Right lobe of liver (tissue), 6 donors: ENCODE results near the gene TMEM203. TPM values are rescaled to one million over a fixed set of nuclear protein-coding genes. Genes with fewer than 3 reads are reported as not detected.

ENCODE experiments used
- ATAC-seq, 4 donors: fragments of 200-7000 bp; cut with Tn5 transposase; one replicate each; pipeline ENCODE4 v1.9.1; 2020; ENCODE audit warnings: mild to moderate bottlenecking in 4 of 4, moderate library complexity in 4 of 4
- DNase-seq, 3 donors: peaks; one replicate each; pipeline ENCODE4 v3.0.0-alpha.2; 2020
- H3K27ac ChIP-seq, 3 donors: fragments of 200-600 bp; one replicate each; pipeline ENCODE4 v1.8.0; 2022
- H3K27me3 ChIP-seq, 2 donors: fragments of 200-600 bp; one replicate each; pipeline ENCODE4 v1.8.0; 2022
- H3K36me3 ChIP-seq, 4 donors: fragments of 200-600 bp; sonication (generic) in 1 of 4; one replicate each; pipeline versions ENCODE4 v1.5.1 to v1.8.0; 2017 to 2022; ENCODE audit warnings: control low read depth in 1 of 4
- H3K4me1 ChIP-seq, 4 donors: fragments of 200-600 bp; sonication (generic) in 1 of 4; one replicate each; pipeline versions ENCODE4 v1.5.1 to v1.8.0; 2017 to 2022; ENCODE audit warnings: control low read depth in 1 of 4
- H3K4me3 ChIP-seq, 3 donors: fragments of 200-600 bp; one replicate each; pipeline ENCODE4 v1.8.0; 2022
- H3K9me3 ChIP-seq, 4 donors: fragments of 200-600 bp; sonication (generic) in 1 of 4; one replicate each; pipeline versions ENCODE4 v1.5.1 to v1.8.0; 2017 to 2022; ENCODE audit warnings: control low read depth in 1 of 4
- CTCF ChIP-seq, 4 donors: fragments of 200-600 bp in 3 of 4; fragments of 450-650 bp in 1 of 4; IDR thresholded peaks; one replicate each; pipeline versions ENCODE4 v1.5.1 to v1.8.0; 2016 to 2022; ENCODE audit warnings: antibody characterized with exemption in 4 of 4, mild to moderate bottlenecking in 2 of 4
- POLR2A ChIP-seq: fragments of 450-650 bp; IDR thresholded peaks from one replicate; pipeline ENCODE4 v1.6.1; 2017; ENCODE audit warnings: antibody characterized with exemption, mild to moderate bottlenecking
- WGBS: methylation state at CpG from one replicate; pipeline ENCODE4 v1.1.6; 2018; ENCODE audit warnings: low coverage, low lambda C conversion rate; ENCODE audit not compliant: insufficient coverage; ENCODE audit errors: missing lambda C conversion rate; 5-methylcytosine and 5-hydroxymethylcytosine counted together
- intact Hi-C, 2 donors: fragments of 100-400 bp; cut with DNase I; formaldehyde crosslinking; loops; one replicate each; pipeline versions ENCODE4 v1.11.2 to v1.14.1; 2022
- total RNA-seq, 6 experiments: library from RNA; depleted of rRNA in 2 of 6; stranded (reverse); fragments of >200 nt in 2 of 6; fragmentation: NEBNext Ultra II Directional in 3 of 6; extraction: Animal tissue kit (Norgen Biotek cat#: 25700) in 3 of 6; gene quantifications; one replicate each; pipeline versions ENCODE4 v1.1.0 to v1.2.4, GENCODE V29; 2016 to 2023
- donor health status: DM: no; HTN: yes; CAD: no.
- donor health status: DM: no; HTN: no; CAD: no.
- donor health status: DM: no; HTN: no; CAD: no.
- donor health status: DM: no; HTN: yes; CAD: no.
- donor health status: DM: no; HTN: yes; CAD: no.

TMEM203 gene
- total RNA-seq, 6 experiments from 2014 or later = 17.7 to 28.0 (median 23.9) TPM

GRCh38 chr9:137228506-137228967 lies 23.1 kb upstream of the TMEM203 start:
- no peak overlapping the region for H3K4me3 ChIP-seq
- intact Hi-C loops = no loop called here
- ATAC-seq (no peak), DNase-seq (no peak)
- H3K27me3 ChIP-seq = no peaks in the 10 kb centered on the region
- TF ChIP-seq POLR2A (no peak), CTCF (IDR thresholded peaks at IDR 0.05) (no peak)
- H3K27ac ChIP-seq = no peak overlapping the region
- WGBS = no CpG with 5 or more reads among the region's 29 CpGs
- H3K36me3 ChIP-seq = no peaks in the 10 kb centered on the region
- peaks cover 0 to 8% (median 3%) of the 10 kb centered on the region in 4 donors for H3K4me1 ChIP-seq
- no peaks in the 10 kb centered on the region for H3K9me3 ChIP-seq

- Histone ChIP-seq H3K4me3 (no peak overlapping the region), H3K9me3 (no peaks in the 10 kb centered on the region), H3K4me1 (peaks cover 0 to 10% (median 4%) of the 10 kb centered on the region in 4 donors), H3K27ac (no peak overlapping the region), H3K27me3 (no peaks in the 10 kb centered on the region), H3K36me3 (no peaks in the 10 kb centered on the region)
- no peak for ATAC-seq
- DNase-seq = no peak
- WGBS = 33% methylated on average over 3 of the region's 18 CpGs
- no peak for TF ChIP-seq POLR2A
- no peak for TF ChIP-seq CTCF (IDR thresholded peaks at IDR 0.05)
- intact Hi-C loops = no loop called here
Measured at GRCh38 chr9:137227853-137228505, 22.5 kb upstream of the TMEM203 start.

- 0% methylated on average over 3 of the region's 25 CpGs for WGBS
- no peak within 1 kb of the TSS for H3K27ac ChIP-seq
- peaks cover 0 to 16% (median 5%) of the 10 kb centered on the region in 4 donors for H3K4me1 ChIP-seq
- H3K36me3 ChIP-seq = no peaks in the 10 kb centered on the region
- no peaks in the 10 kb centered on the region for H3K27me3 ChIP-seq
- intact Hi-C loops = no loop called here
- no peaks in the 10 kb centered on the region for H3K9me3 ChIP-seq
- peak; percentile 82 to 84 (median 83) for DNase-seq
- ATAC-seq = peak; percentile 54 to 61 (median 58)
- no peak within 1 kb of the TSS for H3K4me3 ChIP-seq
- TF ChIP-seq POLR2A = no peak
- peak; percentile 89 to 97 (median 94) for TF ChIP-seq CTCF (IDR thresholded peaks at IDR 0.05)
Measured at GRCh38 chr9:137227054-137227852, 21.8 kb upstream of the TMEM203 start, which contains the start of gene RNF224. RNF224 (plus strand) TSS chr9:137227502; CDS start chr9:137228336, 834 bp downstream.

GRCh38 chr9:137226338-137227053 lies 21.0 kb upstream of the TMEM203 start:
- ATAC-seq (no peak), DNase-seq (no peak)
- H3K9me3 ChIP-seq = no peaks in the 10 kb centered on the region
- TF ChIP-seq POLR2A = no peak
- no peak for TF ChIP-seq CTCF (IDR thresholded peaks at IDR 0.05)
- no peak overlapping the region for H3K27ac ChIP-seq
- WGBS = 47% methylated on average over 3 of the region's 18 CpGs
- H3K36me3 ChIP-seq = no peaks in the 10 kb centered on the region
- H3K4me3 ChIP-seq = no peak overlapping the region
- H3K4me1 ChIP-seq = peaks cover 0 to 17% (median 5%) of the 10 kb centered on the region in 4 donors
- no peaks in the 10 kb centered on the region for H3K27me3 ChIP-seq
- intact Hi-C loops = no loop called here
